Measurements from ENCODE around the gene PTCHD4.

The PTCHD4 gene

DNA sequence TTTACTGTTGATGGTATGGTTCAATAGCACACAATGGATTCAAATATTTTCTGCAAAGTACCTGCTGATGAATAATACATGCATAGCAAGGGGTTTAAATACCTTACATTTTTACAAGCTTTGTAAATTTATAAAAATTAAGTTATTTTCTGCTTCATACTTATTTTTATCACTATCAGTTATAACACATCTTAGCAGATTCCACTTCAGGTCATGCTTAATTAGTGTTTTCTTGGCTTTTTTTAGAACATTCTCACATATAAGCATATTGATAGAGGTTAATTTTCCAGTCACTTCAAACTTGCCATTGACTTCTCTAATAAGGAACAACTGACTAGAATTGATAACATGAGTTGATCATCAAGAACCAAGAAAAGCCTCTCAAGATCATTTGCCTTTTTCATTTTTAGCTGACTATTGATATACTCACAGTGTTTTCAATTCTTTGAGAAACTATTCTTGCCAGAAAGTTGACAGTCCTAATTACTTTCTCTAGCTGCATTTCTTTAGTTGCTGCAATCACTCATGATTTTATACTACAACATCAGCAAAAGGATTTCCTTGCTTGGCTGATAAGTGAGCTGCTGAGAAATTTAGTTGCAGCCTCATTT is 25.8 kb downstream of the PTCHD4 start:
- H3K9me3 ChIP-seq = no peaks in the 10 kb centered on the region
- no peak for DNase-seq (ENCODE audit: low spot score in 2 of 2)
- H3K27me3 ChIP-seq (ENCODE audit: low read depth) = no peaks in the 10 kb centered on the region
- no peaks in the 10 kb centered on the region for H3K4me1 ChIP-seq
- no peak overlapping the region for H3K4me3 ChIP-seq
- in situ Hi-C loops (cut with MboI; ENCODE audit: low sequenced_read_pairs) = no loop called here
- H3K36me3 ChIP-seq (replicated peaks) = no peaks in the 10 kb centered on the region

- H3K27me3 ChIP-seq (ENCODE audit: low read depth) = no peaks in the 10 kb centered on the region
- H3K4me1 ChIP-seq = no peaks in the 10 kb centered on the region
- no peak for DNase-seq (ENCODE audit: low spot score in 2 of 2)
- in situ Hi-C loops (cut with MboI; ENCODE audit: low sequenced_read_pairs) = no loop called here
- H3K4me3 ChIP-seq = no peak overlapping the region
- no peaks in the 10 kb centered on the region for H3K9me3 ChIP-seq
- no peaks in the 10 kb centered on the region for H3K36me3 ChIP-seq (replicated peaks)
These were observed 26.8 kb downstream of the PTCHD4 start for GRCh38 chr6:48084201-48084600.

DNA sequence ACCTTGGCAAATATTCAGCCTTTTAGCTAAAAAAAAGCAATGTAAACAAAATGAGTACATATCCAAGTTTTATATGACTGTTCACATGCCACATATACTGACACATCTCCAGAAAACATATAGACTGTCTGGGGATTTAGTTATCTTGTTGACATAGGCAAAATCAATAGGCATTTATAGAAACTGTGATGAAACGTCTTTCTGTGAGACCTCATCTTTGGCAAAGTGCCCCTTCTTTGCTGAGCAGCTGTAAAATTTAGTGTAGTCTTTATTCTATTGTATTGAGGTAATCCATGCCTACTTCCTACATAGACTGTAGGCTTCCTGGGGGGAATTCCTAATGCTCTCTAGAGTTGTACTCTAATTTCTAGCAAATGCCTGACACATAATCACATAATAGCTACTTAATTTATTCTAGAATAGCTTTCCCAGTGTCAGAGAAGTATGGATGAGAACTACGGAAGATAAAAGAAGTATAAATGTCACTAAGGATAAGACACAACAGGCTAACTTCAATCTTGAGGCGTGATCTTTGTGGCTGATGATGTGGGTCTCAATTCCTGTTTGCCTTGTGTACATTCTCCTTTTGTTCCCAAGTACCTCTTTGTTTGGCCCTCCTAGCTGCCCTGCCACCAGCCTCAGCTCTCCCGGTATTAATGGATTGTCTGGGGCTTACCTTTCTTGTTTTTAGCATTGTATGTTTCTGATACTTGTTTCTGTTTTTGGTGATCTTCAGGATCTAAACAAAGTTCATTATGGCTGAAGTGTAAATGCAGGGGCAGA is 30.6 kb downstream of the PTCHD4 start:
- in situ Hi-C loops (cut with MboI; ENCODE audit: low sequenced_read_pairs) = no loop called here
- no peak for DNase-seq (ENCODE audit: low spot score in 2 of 2)

DNA sequence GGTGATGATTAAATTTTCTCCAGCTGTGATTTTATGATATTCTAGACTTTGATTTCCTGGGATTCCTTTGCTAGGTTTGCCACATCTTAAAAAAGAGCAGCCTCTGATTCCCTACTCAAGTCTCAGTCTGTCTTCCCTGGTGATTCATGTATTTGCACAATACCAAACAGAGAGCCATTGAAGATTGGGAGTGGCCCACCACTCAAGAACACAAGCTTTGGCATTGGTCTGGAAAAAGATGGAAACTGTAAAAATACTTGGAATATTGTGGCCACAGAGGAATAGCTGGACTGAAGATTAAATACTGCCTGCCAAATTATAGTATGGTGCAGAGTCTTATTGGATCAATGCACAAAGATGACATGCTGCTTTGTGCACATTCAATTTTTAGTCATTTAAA is 32.9 kb downstream of the PTCHD4 start:
- DNase-seq (ENCODE audit: low spot score in 2 of 2) = no peak
- in situ Hi-C loops (cut with MboI; ENCODE audit: low sequenced_read_pairs) = no loop called here
- no peaks in the 10 kb centered on the region for H3K9me3 ChIP-seq

More for the DNA sequence above, 30.6 kb downstream of the PTCHD4 start:
- H3K36me3 ChIP-seq (replicated peaks) = no peaks in the 10 kb centered on the region
- H3K27me3 ChIP-seq (ENCODE audit: low read depth) = no peaks in the 10 kb centered on the region
- no peak overlapping the region for H3K4me3 ChIP-seq
- no peaks in the 10 kb centered on the region for H3K9me3 ChIP-seq
- no peaks in the 10 kb centered on the region for H3K4me1 ChIP-seq

DNA sequence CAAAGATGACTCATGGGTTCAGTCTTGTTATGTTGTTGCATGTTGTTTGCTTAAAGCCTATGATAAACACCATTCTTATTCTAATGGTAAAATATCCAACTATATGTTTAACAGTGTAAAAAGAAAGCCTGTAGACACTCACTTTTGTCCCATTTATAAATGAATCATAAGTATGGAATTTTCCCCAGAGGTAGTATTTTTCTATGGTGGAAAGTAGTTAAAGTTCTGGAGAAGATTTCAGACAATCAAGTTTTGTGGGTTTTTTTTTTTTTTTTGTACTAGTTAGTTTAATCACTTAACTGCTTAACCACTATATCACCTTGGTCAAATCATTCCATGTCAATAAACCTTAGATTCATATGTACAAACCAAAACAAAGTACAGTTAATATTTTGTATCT is 35.8 kb downstream of the PTCHD4 start:
- Histone ChIP-seq H3K27me3 (ENCODE audit: low read depth) (peaks cover 3% of the 10 kb centered on the region; the same call in 1 of the 2 replicates), H3K4me3 (no peak overlapping the region), H3K4me1 (no peaks in the 10 kb centered on the region), H3K36me3 (replicated peaks) (no peaks in the 10 kb centered on the region), H3K9me3 (no peaks in the 10 kb centered on the region)
- no peak for DNase-seq (ENCODE audit: low spot score in 2 of 2)
- in situ Hi-C loops (cut with MboI; ENCODE audit: low sequenced_read_pairs) = no loop called here

More for the DNA sequence above, 32.9 kb downstream of the PTCHD4 start:
- Histone ChIP-seq H3K27me3 (ENCODE audit: low read depth) (no peaks in the 10 kb centered on the region), H3K4me1 (no peaks in the 10 kb centered on the region), H3K4me3 (no peak overlapping the region), H3K36me3 (replicated peaks) (no peaks in the 10 kb centered on the region)

DNA sequence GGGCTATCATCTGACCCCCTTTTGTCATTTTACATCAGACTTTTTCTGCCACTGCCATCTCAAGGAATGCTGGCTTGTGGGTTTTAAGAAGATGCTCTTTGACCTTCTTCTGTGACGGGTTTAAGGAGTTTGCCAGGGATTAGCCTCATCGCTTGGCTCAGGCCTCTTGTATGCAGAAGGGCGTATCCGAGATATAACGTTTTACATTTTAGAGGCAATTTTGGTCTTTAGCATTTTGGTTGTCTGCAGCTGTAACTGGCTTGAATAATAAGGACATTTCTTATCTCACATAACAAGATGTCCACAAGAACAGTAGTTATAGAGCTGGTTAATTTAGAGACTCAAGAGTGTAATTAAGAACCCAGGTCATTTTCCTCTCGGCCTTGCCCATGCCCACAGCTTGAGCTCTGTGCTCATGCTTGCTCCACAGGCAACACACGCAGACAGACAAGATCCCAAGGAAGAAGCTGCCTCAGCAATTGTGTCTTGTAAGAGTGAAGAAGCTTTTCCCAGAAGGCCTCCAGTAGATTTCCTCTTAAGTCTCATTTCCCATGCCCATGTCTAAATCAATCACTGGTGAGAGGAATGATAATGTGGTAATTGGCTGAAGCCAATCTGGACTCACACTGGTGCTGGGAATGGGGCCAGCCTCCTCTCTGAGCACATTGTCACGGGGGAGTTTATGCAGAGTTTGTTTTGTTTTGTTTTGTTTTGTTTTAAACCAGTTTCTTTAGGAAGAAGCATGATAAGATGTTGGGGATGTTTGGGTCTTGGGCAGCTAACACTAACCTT is 36.8 kb downstream of the PTCHD4 start:
- H3K36me3 ChIP-seq (replicated peaks) = no peaks in the 10 kb centered on the region
- no peak for DNase-seq (ENCODE audit: low spot score in 2 of 2)
- no peaks in the 10 kb centered on the region for H3K9me3 ChIP-seq
- in situ Hi-C loops (cut with MboI; ENCODE audit: low sequenced_read_pairs) = no loop called here
- peaks cover 8% of the 10 kb centered on the region; the same call in 1 of the 2 replicates for H3K27me3 ChIP-seq (ENCODE audit: low read depth)
- no peak overlapping the region for H3K4me3 ChIP-seq
- H3K4me1 ChIP-seq = no peaks in the 10 kb centered on the region

GRCh38 chr6:48071833-48072232 is 39.2 kb downstream of the PTCHD4 start:
- H3K9me3 ChIP-seq = no peaks in the 10 kb centered on the region
- peaks cover 8% of the 10 kb centered on the region; the same call in 1 of the 2 replicates for H3K27me3 ChIP-seq (ENCODE audit: low read depth)
- no peaks in the 10 kb centered on the region for H3K4me1 ChIP-seq
- DNase-seq (ENCODE audit: low spot score in 2 of 2) = no peak
- H3K4me3 ChIP-seq = no peak overlapping the region
- in situ Hi-C loops (cut with MboI; ENCODE audit: low sequenced_read_pairs) = no loop called here
- no peaks in the 10 kb centered on the region for H3K36me3 ChIP-seq (replicated peaks)

- Histone ChIP-seq H3K36me3 (replicated peaks) (no peaks in the 10 kb centered on the region), H3K4me3 (no peak overlapping the region), H3K27me3 (ENCODE audit: low read depth) (peaks cover 8% of the 10 kb centered on the region; the same call in 1 of the 2 replicates), H3K4me1 (no peaks in the 10 kb centered on the region), H3K9me3 (no peaks in the 10 kb centered on the region)
- DNase-seq (ENCODE audit: low spot score in 2 of 2) = no peak
- in situ Hi-C loops (cut with MboI; ENCODE audit: low sequenced_read_pairs) = no loop called here
These were observed 41.7 kb downstream of the PTCHD4 start for GRCh38 chr6:48069280-48069679.

- Histone ChIP-seq H3K9me3 (no peaks in the 10 kb centered on the region), H3K36me3 (replicated peaks) (no peaks in the 10 kb centered on the region), H3K4me1 (no peaks in the 10 kb centered on the region), H3K4me3 (no peak overlapping the region), H3K27me3 (ENCODE audit: low read depth) (peaks cover 8% of the 10 kb centered on the region; the same call in 1 of the 2 replicates)
- in situ Hi-C loops (cut with MboI; ENCODE audit: low sequenced_read_pairs) = no loop called here
- DNase-seq (ENCODE audit: low spot score in 2 of 2) = no peak
These were observed 42.4 kb downstream of the PTCHD4 start for GRCh38 chr6:48068278-48069251.

DNA sequence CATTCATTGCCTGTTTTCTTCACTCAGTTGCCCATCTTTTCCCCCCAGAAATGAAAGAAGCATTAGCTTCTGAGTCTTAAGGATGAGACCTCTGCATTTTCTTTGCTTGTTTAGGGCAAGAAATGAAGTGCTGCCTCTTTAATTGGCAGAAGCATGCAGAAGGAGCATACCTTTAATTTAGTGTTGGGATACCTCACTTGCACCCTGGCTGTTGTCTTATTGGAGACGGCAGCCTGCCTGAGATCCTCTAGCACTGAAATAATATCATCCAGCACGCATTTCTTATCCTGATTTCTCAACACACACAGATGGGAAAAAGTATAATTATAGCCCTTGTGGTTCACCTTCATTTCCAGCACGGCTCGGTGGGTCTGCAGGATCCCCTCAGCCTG is 43.1 kb downstream of the PTCHD4 start:
- DNase-seq (ENCODE audit: low spot score in 2 of 2) = no peak
- in situ Hi-C loops (cut with MboI; ENCODE audit: low sequenced_read_pairs) = no loop called here
- Histone ChIP-seq H3K27me3 (ENCODE audit: low read depth) (peaks cover 8% of the 10 kb centered on the region; the same call in 1 of the 2 replicates), H3K4me3 (no peak overlapping the region), H3K4me1 (no peaks in the 10 kb centered on the region), H3K36me3 (replicated peaks) (no peaks in the 10 kb centered on the region), H3K9me3 (no peaks in the 10 kb centered on the region)

DNA sequence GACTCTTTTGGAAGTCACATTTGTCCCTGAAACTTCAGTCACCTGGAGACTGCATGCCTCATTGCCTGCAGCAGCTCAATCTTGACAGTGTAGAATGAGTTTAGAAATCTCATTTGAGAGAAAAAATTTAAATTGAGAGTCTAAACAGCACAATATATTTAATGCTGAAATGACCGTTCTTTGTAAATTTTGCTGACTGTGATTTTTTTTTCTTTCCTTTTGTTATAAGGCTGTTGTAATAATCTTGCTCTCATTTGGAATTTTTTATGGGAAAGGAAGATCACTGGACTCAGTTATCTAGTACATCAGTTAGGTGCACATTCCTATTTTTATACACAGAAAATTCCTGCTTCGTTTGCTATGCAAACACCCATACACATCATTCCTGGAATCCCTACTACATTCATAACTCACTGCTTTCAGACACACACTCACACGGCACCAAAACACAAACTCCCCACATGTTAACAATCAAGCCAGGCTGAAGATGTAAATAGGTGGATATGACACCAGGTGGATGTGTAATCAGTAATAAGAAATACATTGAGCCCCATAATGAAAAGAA is 43.8 kb downstream of the PTCHD4 start:
- no peaks in the 10 kb centered on the region for H3K36me3 ChIP-seq (replicated peaks)
- no peak for DNase-seq (ENCODE audit: low spot score in 2 of 2)
- no peaks in the 10 kb centered on the region for H3K9me3 ChIP-seq
- in situ Hi-C loops (cut with MboI; ENCODE audit: low sequenced_read_pairs) = no loop called here
- no peaks in the 10 kb centered on the region for H3K4me1 ChIP-seq
- H3K27me3 ChIP-seq (ENCODE audit: low read depth) = peaks cover 8% of the 10 kb centered on the region; the same call in 1 of the 2 replicates
- H3K4me3 ChIP-seq = no peak overlapping the region

- in situ Hi-C loops (cut with MboI; ENCODE audit: low sequenced_read_pairs) = no loop called here
- Histone ChIP-seq H3K4me1 (no peaks in the 10 kb centered on the region), H3K36me3 (replicated peaks) (no peaks in the 10 kb centered on the region), H3K4me3 (no peak overlapping the region), H3K27me3 (ENCODE audit: low read depth) (no peaks in the 10 kb centered on the region), H3K9me3 (no peaks in the 10 kb centered on the region)
- DNase-seq (ENCODE audit: low spot score in 2 of 2) = no peak
These were observed 49.6 kb downstream of the PTCHD4 start for GRCh38 chr6:48061265-48061990.

All from HAP-1 (cell line).